ENCODE measurements around the gene HMCN2. TPM values are rescaled to one million over a fixed set of nuclear protein-coding genes. Genes with fewer than 3 reads are reported as not detected.
A peak's percentile ranks its signal among the peaks of the same experiment; 100 is the strongest.

The HMCN2 gene
- total RNA-seq, 1 donor from 2014 or later = 7.8 TPM

DNA sequence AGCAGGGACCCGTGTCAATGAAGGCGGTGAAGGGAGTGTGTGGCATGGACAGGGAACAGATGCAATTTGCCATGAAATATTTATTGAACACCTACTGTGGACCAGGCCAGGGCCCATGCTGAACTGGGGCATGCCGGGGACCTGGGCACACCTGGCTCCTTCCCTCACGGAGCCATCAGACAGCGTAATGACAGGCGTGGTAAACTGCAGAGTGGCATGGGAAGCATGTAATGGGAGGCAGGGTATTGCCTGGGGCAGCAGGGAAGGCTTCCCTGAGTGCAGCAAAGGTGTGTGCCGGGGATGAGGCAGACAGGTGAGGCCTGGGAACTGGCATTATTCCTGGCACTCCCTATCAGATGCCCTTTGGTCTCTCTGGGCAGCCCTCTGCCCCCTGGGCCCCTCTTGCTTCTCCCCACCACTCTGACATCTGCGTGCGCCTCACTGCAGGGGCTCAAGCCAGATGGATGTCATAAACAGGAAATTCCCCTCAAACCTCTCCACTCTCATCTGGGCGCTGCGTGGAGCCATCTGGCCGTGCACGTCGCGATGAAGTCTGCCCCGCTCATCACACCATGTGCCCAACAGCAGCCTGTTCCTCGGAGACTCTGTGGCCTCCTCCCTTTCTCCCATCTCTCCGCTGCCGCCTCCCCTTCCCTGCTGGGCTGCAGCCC is 67.6 kb downstream of the HMCN2 start:
- ATAC-seq = no peak
- no peaks in the 10 kb centered on the region for H3K4me1 ChIP-seq
- no peak overlapping the region for H3K27ac ChIP-seq
- DNase-seq = peak; percentile 58
- TF ChIP-seq, protein P1, sequence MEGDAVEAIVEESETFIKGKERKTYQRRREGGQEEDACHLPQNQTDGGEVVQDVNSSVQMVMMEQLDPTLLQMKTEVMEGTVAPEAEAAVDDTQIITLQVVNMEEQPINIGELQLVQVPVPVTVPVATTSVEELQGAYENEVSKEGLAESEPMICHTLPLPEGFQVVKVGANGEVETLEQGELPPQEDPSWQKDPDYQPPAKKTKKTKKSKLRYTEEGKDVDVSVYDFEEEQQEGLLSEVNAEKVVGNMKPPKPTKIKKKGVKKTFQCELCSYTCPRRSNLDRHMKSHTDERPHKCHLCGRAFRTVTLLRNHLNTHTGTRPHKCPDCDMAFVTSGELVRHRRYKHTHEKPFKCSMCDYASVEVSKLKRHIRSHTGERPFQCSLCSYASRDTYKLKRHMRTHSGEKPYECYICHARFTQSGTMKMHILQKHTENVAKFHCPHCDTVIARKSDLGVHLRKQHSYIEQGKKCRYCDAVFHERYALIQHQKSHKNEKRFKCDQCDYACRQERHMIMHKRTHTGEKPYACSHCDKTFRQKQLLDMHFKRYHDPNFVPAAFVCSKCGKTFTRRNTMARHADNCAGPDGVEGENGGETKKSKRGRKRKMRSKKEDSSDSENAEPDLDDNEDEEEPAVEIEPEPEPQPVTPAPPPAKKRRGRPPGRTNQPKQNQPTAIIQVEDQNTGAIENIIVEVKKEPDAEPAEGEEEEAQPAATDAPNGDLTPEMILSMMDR (IDR thresholded peaks at IDR 0.05) = no peak
- no peak overlapping the region for H3K4me3 ChIP-seq
- intact Hi-C loops (cut with DNase I) = no loop called here
- no peaks in the 10 kb centered on the region for H3K9me3 ChIP-seq
- no peaks in the 10 kb centered on the region for H3K36me3 ChIP-seq
- H3K27me3 ChIP-seq = peaks cover 3% of the 10 kb centered on the region

DNA sequence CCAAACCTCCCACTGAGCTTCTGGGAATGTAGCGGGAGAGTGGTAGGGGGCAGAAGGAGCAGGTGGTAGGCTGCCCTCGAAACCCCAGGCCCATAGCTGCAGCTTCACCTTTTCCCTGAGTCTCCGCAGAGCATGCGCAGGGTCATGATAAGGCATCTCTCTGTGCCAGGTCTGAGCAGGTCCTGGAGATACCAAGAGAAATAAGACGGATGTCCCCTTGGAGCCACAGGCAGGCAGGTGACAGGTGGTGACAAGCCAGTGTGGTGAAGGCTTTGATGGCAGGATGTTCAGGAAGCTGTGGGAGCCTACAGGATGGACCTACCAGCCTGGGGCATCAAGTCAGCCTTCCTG is 68.1 kb downstream of the HMCN2 start:
- ATAC-seq (no peak), DNase-seq (no peak)
- Histone ChIP-seq H3K36me3 (no peaks in the 10 kb centered on the region), H3K4me1 (no peaks in the 10 kb centered on the region), H3K9me3 (no peaks in the 10 kb centered on the region), H3K27me3 (no peaks in the 10 kb centered on the region), H3K27ac (no peak overlapping the region), H3K4me3 (no peak overlapping the region)
- intact Hi-C loops (cut with DNase I) = no loop called here
- TF ChIP-seq, protein P1 (IDR thresholded peaks at IDR 0.05) = no peak

- TF ChIP-seq, protein P1 (IDR thresholded peaks at IDR 0.05) = no peak
- ATAC-seq (no peak), DNase-seq (no peak)
- Histone ChIP-seq H3K9me3 (no peaks in the 10 kb centered on the region), H3K27ac (no peak overlapping the region), H3K36me3 (no peaks in the 10 kb centered on the region), H3K4me3 (no peak overlapping the region), H3K27me3 (no peaks in the 10 kb centered on the region), H3K4me1 (no peaks in the 10 kb centered on the region)
- intact Hi-C loops (cut with DNase I) = no loop called here
Measured at GRCh38 chr9:130334915-130335314, 69.4 kb downstream of the HMCN2 start.

DNA sequence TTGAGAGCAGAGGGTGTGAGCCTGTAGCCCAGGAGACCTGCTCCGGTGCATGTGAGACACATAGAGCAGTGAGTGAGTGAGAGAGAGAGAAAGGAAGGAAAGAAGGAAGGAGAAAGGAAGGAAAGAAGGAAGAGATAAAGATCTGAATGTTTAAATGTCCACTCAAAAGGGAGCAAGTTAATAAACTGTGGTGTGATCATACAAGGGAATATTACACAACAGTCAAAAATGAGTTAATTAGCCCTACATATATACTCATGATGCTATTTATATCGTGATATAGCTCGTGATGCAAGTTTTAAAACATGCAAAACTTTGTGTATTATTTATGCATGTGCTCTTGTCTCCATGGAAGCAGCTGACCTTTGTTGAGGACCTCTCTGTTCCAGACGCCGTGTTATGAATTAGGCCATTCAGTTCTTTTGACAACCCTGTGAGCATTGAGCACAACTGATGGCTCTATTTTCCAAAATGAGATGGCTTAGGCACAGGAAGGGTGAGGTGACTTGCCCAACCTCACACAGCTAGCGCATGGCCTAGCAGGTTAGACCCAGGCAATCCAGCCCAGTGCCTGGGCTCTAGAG is 70.6 kb downstream of the HMCN2 start:
- Histone ChIP-seq H3K36me3 (no peaks in the 10 kb centered on the region), H3K27ac (no peak overlapping the region), H3K4me1 (no peaks in the 10 kb centered on the region), H3K27me3 (no peaks in the 10 kb centered on the region), H3K4me3 (no peak overlapping the region), H3K9me3 (no peaks in the 10 kb centered on the region)
- ATAC-seq (no peak), DNase-seq (no peak)
- intact Hi-C loops (cut with DNase I) = no loop called here
- TF ChIP-seq, protein P1 (IDR thresholded peaks at IDR 0.05) = no peak

GRCh38 chr9:130336885-130337284 is 71.3 kb downstream of the HMCN2 start:
- TF ChIP-seq, protein P1 (IDR thresholded peaks at IDR 0.05) = no peak
- no peak overlapping the region for H3K4me3 ChIP-seq
- intact Hi-C loops (cut with DNase I) = no loop called here
- no peak overlapping the region for H3K27ac ChIP-seq
- no peaks in the 10 kb centered on the region for H3K27me3 ChIP-seq
- no peaks in the 10 kb centered on the region for H3K36me3 ChIP-seq
- ATAC-seq (no peak), DNase-seq (no peak)
- no peaks in the 10 kb centered on the region for H3K9me3 ChIP-seq
- no peaks in the 10 kb centered on the region for H3K4me1 ChIP-seq
